ENCODE results near the gene PTH2. TPM values are rescaled to one million over a fixed set of nuclear protein-coding genes. Genes with fewer than 3 reads are reported as not detected.
"Not testable (repeated sequence)": the region's sequence is repeated elsewhere in the genome, so short reads cannot be mapped to it uniquely, and the experiment has no call there.

Gene PTH2
- total RNA-seq, 2 donors from 2014 or later: not detected

DNA sequence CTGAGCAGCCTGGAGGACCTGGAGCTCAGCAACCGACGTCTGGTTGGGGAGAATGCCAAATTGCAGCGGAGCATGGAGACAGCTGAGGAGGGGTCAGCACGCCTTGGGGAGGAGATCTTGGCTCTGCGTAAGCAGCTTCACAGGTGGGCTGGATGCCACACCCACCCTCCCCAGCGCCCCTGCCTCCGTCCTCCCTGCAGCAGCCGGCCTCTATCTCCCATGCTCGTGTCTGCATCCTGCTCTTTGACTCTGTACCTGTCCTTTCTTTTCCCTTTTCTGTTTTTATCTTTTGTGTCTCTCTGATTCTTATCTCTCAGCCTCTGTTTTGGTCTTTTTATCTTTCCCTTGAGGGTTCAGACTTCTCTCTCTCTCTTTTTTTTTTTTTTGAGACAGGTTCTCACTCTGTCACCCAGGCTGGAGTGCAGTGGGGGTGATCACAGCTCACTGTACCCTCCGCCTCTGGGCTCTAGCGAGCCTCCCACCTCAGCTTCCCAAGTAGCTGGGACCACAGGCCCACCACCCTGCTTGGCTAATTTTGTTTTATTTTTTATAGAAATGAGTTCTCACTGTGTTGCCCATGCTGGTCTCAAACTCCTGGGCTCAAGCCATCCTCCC, 25.1 kb downstream of the PTH2 start:
- intact Hi-C loops (cut with DNase I): no loop called here
- no peak for DNase-seq

DNA sequence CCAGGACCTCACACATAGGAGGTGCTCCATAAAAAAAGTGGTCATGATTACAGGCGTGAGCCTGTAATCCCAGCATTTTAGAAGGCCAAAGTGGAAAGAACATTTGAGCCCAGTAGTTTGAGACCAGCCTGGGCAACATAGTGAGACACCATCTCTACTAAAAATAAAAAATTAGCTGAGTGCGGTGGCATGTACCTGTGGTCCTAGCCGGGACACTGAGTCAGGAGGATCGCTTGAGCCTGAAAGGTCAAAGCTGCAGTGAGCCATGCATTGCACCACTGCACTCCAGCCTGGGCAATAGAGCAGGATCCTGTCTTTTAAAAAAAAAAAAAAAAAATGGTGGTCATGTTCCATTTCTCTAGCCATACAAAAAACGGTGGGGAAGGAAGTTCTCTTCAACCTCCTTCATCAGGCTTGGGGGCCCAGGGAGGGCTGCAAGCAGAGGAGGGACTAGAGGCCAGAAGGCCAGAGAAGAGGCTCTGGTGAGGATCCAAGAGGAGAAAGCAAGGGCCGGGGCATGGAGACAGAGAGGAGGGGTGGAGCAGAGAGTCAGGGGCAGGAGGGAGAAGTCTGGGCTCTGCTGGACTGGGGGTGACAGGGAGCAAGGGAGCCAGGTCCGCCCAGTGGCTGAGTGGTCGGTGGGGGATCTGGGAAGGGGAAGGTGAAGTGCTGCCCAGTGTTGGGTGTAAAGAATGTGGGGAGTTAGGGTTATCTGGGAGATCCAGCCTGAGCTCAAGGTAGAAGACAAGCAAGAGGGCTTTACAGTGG, 26.3 kb downstream of the PTH2 start:
- no peak for DNase-seq
- intact Hi-C loops (cut with DNase I): no loop called here
- no peak for ATAC-seq

More for the DNA sequence above, 25.1 kb downstream of the PTH2 start:
- no peak for ATAC-seq

DNA sequence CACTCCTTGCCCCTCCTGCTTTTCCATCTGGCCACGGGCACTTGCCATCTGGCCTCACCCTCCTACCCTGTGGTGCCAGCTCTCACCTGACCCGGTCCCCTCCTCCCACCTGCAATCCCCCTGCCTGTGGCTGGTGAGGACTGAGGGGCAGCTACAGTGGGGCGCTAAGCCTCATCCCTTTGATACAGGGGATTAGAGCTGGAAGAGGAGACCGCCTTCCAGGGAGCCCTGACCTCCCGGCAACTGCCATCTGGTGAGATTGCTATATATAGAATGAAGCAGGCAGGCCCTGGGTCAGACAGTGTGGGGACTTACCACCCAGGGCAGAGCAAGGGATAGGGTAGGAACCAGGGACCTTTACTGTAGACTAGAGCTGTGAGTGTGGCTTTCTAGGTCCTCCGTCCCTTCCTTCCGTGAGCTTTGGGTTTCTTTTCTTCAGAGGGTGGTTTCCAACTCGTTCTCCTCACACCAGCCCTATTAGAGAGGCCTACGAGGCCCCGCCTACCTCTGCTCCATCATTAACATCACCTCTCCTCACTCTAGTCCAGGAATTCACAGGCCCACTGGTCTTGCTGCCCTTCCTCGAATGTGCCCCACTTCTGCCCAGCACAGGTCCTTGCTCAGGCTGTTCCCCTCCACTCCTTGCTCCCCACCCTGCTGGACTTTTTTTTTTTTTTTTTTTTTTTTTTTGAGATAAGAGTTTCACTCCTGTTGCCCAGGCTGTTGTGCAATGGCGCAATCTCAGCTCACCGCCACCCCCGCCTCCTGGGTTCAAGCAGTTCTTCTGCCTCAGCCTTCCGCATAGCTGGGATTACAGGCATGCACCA, 27.4 kb downstream of the PTH2 start:
- intact Hi-C loops (cut with DNase I): no loop called here
- DNase-seq (peak; percentile 43), ATAC-seq (peak in 1 of 2 donors; percentile 29)

DNA sequence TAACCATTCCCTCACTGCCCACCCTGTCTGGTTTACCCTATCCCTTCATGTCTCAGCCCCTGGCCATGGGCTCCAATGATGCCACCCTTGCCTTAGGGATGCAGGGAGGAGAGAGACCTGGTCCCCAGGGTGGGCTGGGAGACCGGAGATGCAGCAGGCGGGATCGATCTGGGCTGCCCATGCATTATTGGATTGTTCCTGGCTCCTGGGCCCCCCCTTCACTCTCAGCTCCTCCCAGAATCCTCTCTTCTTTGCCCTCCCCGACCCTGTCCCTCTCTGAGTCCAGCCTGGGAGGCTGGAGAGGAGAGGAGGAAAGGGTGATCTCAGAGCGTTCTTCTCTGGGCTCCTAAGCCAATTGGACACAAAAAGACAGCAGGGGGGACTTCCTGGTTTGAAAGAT, 29.4 kb downstream of the PTH2 start:
- intact Hi-C loops (cut with DNase I): loop anchor here in 1 of 2 donors (5.0 kb wide), 1 partner anchor 48 kb away; the partner anchor contains the start of gene SLC17A7
- no peak for DNase-seq
- no peak for ATAC-seq

DNA sequence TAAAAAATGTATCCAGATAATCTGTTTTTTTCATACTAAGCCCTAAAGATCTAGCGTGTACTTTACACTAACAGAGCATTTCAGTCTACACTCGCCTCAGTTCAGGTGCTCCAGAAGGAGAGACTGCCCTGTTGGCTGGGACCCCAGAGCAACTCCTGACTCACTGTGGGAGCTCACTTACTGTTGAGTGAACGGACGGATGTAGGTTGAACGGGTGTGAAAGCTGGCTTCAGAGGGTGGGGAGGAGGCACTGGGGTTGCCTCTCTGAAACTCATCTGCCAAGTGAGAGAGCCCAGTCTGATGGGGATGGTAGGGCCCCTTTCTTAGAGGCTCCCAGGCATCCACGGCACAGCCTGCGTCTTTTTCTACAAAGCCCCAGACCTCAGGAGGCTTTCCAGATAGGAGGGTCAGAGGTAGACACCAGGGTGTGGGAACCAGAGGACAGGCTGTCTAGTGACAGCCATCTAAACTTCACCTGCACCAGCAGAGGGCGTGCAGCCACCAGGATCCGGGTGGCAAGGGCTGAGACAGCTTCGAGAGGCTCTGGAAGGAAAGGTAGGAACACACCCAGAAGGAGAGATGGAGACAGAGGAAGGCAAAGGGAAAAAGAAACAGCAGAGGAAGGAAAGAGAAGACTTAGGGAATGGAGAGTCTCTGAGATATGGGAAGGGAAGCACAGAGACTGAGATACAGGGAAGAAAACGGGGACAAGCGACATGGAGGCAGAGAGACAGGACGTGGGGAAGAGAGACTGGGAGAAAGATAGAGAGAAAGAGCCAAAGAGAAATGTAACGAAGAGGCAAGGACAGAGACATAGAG, 31.5 kb downstream of the PTH2 start:
- intact Hi-C loops (cut with DNase I): loop anchor here (1.0 to 5.0 kb wide), 2 partner anchors 51 to 52 kb away; partner anchors contain the start of gene SLC17A7 (in 1 of the 2)
- peak; percentile 79 for DNase-seq
- ATAC-seq: peak; percentile 80 to 85

DNA sequence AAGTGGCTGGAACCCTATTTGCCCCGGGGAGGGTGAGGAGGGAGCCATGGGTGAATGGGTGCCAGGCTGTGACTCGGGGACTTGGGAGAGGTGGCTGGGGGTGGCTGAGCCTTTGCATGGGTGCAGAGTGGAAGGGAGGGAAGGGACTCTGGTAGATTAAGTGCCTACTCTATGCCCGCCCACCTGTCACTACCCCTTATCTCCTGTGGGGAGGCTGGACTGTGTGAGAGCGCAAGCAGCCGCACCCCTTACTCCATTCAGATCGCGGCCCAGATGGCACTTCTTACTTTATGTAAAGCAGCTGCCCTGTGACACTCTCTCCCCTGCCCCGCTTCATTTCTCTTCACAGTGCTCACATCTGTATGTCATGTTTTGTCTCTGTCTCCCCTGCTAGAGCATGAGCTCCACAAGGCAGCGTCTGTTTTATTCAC, 32.3 kb downstream of the PTH2 start:
- no peak for DNase-seq
- no peak for ATAC-seq
- intact Hi-C loops (cut with DNase I): loop anchor here in 1 of 2 donors (5.0 kb wide), 1 partner anchor 51 kb away; the partner anchor contains the start of gene SLC17A7

DNA sequence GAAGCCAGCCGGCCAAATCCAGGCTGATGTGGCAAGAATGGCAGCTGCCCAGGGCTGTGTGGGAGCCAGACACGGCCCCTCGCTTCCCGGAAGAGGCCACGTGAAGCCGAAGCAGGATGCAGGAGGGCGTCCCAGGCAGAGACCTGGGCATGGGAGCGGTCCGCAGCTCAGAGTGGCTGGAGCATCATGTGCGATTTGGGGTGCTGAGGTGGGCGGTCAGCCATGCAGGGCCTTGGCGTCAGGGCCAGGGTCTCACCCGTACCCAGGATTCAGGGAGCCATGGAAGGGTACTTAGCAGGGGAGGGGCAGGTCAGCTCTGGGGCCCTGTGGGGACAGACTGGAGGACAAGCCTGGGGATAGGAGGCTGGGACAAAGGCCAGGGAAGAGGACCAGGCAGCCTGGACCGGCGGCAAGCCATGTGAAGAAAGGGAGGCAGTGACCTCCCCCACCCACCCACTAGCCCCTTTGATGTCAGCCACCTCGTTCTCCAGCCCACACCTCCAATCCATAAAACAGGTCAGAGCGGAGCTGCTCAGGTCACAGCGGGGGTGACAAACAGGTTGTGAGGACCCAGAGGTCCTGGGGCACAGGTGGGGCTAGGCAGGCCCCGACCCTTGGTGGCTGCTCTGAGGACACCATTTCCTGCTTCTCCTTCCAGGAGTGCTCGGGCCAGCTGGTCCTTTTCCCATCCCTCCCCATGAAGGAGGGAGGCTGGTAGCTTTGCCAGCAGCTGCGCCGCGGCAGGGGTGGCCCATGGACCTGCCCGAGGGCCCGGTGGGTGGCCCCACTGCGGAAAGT, 32.9 kb downstream of the PTH2 start:
- no peak for DNase-seq
- intact Hi-C loops (cut with DNase I): loop anchor here in 1 of 2 donors (5.0 kb wide), 1 partner anchor 52 kb away; the partner anchor contains the start of gene SLC17A7
- ATAC-seq: peak in 1 of 2 donors; percentile 35

DNA sequence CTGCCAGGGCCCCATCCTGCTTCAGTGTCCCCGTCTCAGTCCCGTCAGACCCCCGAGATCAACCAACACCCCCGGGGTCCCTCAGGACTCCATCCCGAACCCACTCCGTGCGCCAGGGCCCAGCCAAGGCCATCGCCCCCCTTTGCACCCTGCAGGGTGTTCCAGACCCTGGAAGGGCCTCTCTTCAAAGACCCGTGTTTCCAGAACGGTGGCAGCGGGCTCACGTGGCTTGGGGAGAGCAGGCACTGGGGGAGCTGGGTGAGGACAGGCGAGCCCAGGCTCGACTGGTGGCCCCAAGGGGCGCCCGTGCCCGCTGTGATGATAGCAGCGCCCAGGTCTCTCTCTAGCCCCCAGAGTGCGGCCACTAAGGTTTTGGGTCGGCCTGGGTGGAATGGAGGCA, 33.8 kb downstream of the PTH2 start:
- DNase-seq (no peak), ATAC-seq (no peak)
- intact Hi-C loops (cut with DNase I): no loop called here

DNA sequence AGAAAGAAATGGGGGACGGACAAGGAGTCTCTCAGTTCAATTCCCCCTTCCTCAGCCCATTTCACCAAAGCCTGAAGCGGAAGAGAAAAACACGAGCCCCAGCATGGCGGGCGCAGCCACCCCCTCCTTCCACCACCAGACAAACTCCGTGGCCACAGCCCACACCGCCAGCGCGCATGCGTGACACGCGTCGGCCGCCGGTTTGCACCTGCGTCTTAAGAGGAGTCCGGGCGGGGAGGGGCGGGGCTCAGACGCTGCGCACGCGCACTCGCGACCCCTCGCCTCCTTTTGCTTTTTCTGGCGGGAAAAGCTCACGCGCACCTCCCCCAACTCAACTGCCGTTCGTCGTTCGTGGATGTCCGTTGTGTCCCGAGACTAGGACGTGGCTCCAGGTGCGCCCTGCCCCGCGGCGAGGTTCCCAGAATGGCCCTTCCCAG, 35.3 kb downstream of the PTH2 start, which contains the start of gene KASH5:
KASH5 (plus strand) TSS at position 314 of the 437 bp plus-strand sequence. CDS start 2,635 bp downstream, outside the sequence.
- intact Hi-C loops (cut with DNase I): no loop called here
- ATAC-seq (peak; percentile 71 to 76), DNase-seq (peak; percentile 85)

DNA sequence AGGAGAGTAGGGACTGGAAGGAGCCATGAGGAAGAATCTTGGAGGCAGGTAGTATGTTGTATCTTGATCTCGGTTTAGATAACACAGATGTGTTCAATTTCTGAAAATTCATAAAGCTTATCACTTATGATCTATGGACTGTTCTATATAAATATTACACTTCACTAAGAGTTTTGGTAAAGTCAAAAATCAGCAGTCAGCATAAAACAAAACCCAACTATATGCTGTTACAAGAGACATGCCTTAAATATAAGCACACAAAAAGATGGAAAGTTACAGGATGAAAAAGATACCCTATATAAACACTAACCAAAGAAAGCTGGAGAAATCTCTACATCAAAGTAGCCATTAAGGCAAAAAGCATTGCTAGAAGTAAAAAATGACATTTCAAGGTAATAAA, 39.6 kb downstream of the PTH2 start:
- ATAC-seq (no peak), DNase-seq (no peak)
- intact Hi-C loops (cut with DNase I): no loop called here

DNA sequence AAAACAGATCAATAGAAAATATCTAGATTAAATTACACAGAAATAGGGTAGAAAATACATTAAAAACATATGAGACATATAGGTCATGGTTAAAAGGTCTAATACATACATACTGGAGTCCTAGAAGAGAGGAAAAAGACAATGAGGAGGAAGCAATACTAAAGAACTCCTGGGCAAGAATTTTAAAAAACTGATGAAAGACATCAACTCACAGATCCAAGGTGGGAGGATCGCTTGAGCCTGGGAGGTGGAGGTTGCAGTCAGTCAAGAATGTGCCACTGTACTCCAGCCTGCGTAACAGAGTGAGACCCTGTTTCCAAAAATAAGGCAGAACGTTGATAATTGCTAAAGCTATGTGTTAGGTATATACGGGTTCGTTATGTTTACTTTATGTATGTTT, 40.6 kb downstream of the PTH2 start:
- intact Hi-C loops (cut with DNase I): no loop called here
- DNase-seq (no peak), ATAC-seq (no peak)

DNA sequence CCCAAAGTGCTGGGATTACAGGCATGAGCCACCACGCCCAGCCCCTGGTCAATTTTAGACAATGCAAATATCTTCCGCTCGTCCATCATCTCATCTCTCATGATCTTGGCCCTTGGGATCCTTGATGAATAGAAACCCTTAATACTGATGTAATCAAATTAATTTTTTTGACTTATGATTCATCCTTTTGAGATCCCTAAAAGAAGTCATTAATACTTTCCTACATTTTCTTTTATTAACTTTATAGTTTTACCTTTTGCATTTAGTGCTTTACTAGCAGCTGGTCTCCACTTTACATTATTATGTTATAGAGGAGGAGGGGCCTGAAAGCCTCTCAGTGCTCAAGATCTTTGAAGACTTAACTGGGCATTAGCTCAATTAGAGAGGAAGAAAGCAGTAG, 42.9 kb downstream of the PTH2 start:
- intact Hi-C loops (cut with DNase I): no loop called here
- DNase-seq: no peak

DNA sequence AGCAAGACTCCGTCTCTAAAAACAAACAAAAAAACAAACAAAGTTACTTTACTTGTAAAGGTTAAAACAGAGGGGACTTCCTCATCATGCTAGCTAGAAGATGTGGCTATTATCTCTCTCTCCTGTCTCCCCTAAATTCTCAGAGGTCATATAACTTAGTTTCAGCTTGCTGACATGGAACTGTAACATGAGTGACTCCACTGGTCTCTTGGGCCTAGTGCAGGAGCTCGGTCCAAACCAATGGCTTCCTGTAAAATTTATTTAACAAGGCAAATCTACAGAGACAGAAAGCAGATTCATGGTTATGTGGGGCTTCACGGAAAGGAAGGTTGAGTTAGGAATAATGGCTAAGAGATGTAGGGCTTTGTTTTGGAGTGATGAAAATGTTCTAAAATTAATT, 44.7 kb downstream of the PTH2 start:
- no peak for ATAC-seq
- no peak for DNase-seq
- intact Hi-C loops (cut with DNase I): no loop called here

More for the DNA sequence above, 42.9 kb downstream of the PTH2 start:
- no peak for ATAC-seq

DNA sequence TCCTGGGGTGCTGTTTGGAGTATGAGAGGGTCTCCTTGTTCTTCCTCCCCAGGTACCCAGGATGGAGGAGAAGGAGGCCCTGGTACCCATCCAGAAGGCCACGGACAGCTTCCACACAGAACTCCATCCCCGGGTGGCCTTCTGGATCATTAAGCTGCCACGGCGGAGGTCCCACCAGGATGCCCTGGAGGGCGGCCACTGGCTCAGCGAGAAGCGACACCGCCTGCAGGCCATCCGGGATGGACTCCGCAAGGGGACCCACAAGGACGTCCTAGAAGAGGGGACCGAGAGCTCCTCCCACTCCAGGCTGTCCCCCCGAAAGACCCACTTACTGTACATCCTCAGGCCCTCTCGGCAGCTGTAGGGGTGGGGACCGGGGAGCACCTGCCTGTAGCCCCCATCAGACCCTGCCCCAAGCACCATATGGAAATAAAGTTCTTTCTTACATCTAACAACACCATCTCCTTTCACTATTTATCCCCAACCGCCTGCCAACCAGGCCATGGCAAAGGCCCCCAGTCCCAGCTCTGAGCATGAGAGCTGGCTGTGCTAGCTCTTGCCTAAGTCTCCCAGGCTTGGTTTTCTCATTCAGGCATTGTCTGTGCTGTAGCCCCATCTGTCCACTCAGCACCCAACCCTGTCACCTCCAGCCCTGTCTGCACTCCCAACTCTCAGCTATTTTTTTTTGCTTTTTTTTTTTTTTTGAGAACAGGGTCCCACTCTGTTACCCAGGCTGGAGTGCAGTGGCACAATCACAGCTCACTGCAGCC, 48.4 kb downstream of the PTH2 start:
- intact Hi-C loops (cut with DNase I): no loop called here
- DNase-seq (no peak), ATAC-seq (no peak)

DNA sequence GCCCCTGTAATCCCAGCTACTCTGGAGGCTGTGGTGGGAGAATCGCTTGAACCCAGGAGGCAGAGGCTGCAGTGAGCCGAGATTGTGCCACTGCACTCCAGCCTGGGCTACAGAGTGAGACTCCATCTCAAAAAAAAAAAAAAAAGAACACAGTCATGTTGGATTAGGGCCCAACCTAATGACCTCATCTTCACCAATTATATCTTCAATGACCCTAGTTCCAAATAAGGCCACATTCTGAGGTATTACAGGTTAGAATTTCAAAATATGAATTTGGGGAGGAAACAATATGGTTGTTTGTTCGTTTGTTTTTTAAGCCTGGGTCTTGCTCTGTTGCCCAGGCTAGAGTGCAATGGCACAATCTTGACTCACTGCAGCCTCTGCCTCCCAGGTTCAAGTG, 50.1 kb downstream of the PTH2 start:
- intact Hi-C loops (cut with DNase I); DNase-seq; ATAC-seq: not testable (repeated sequence)
